Umbilical cord (tissue), 2 donors: Measurements from ENCODE around the gene CEP128. TPM values are rescaled to one million over a fixed set of nuclear protein-coding genes. Genes with fewer than 3 reads are reported as not detected.

ENCODE experiments used
- DNase-seq: peaks from one replicate; pipeline ENCODE4 v3.0.0-alpha.2; 2015; ENCODE audit warnings: low spot score
- total RNA-seq: library from RNA; depleted of rRNA; stranded (reverse); fragments of >200 nt; gene quantifications from one replicate; pipeline ENCODE4 v1.2.3, GENCODE V29; 2014; ENCODE audit warnings: low replicate concordance; ENCODE audit not compliant: insufficient read depth

CEP128 gene
- total RNA-seq, 1 donor from 2014 or later: 8.9 TPM

DNA sequence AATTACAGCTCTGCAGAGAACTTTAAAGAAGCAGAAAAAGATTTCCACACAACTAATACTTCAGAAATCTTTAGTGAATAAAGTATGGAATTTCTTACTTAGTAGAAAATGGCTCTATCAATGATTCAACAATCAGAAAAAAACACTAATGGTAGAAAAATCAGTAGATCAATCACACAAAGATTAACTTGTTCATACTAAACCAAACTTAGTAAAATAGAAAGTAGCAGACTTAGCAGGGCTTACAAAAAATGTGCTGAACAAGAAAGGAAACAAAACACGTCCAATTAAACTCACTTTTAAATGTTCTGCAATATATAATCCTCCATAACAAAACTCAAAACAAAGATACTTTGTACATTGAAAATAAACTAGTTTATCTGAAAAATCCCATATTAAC is 38.9 kb downstream of the CEP128 start:
- no peak for DNase-seq

DNA sequence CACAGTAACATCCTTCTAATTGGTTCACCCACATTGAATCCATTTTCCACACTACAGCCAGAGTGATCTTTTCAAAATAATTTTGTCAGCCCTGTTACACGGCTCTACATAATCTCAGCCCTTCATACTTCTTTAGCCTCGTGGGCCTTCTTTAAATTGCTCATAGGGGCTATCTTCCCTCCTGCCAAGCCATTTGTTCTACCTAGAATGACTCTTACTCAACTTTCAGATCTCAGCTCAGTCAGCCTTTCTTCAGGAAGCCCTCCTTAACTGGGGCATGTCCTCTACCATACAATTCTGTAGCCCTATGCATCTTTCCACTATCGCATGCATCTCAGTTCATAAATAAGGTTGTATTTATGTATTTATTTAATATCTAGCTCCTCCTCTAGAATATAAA is 39.7 kb downstream of the CEP128 start:
- no peak for DNase-seq

DNA sequence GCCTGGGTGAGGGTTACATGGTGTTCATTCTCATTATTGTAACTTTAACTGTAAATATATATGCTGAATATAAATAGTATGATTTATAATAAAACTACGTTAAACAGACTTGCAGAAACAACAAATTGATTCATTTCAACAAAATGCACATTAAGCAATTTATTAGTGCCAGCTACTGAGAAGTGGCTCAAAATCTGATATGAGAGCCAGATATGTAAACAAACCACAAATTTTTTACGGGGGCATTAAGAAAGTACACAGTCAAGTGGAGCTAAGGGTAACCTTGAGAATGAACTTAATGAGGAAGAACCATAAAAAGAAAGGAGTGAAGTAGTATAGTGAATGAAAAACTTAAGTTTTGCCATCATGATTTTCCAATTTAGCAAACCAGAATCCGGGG is 40.3 kb downstream of the CEP128 start:
- no peak for DNase-seq

DNA sequence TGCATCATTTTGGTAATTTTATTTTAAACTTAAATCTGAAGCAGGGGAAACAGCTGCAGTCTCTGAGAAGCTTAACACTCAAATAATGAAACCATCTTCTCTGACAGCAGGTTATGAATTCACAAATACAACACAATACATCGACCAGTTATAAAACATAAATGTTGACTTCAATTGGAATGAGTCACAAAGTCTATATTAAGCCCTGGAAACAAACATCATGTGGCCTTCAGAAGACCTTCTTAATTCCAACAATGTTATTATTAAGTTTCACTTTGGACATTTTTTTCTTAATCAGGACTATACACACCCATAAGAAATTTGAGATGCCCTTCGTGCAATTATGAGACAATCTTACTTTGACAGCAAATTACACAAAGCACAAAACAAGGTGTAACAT is 68.9 kb downstream of the CEP128 start:
- no peak for DNase-seq

DNA sequence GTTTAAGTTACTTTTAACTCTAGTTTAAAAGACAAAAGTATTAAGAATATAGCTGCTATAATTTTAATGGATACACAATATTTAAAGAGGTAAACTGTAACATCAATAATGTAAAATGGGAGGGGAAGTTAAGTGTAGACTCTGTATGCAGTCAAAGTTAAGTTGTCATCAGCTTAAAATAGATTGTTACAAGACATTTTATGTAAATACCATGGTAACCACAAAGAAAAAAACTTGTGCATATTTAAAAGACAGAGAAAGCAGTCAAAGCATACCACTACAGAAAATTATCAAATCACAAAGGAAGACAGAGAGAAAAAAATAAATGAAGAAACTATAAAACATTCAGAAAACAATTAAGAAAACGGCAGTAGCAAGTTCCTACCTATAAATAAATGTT is 73.3 kb downstream of the CEP128 start:
- no peak for DNase-seq

DNA sequence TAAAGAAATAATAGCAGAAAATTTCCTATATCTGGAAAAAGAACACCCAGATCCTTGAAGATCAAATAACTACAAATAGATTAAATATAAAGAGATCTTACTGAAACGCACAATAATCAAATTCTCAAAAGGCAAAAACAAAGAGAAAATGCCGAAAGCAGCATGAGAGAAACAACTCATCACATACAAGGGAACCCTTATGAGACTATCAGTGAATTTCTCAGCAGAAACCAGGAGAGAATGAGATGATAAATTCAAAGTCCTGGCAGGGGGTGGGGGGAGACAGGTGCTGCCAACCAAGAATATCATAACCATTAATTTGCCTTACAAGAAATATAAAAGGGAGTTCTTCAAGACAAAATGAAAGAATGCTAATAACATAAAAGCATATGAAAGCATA is 73.7 kb downstream of the CEP128 start:
- DNase-seq: no peak

DNA sequence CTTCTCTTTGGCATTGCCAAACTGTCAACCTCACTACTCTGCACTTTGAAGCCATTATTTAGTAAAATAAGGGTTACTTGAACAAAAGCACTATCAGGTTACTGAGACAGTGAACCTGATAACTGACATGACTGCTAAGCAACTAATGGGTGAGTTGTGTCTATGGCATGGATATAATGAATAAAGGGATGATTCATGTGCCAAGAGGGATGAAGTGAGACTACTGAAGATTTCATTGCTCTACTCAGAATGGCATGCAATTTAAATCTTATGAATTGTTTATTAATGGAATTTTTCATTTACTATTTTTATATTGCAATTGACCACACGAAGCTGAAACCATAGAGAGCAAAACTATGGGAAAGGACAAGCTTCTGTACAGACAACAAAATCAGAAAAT is 74.4 kb downstream of the CEP128 start:
- DNase-seq: no peak

DNA sequence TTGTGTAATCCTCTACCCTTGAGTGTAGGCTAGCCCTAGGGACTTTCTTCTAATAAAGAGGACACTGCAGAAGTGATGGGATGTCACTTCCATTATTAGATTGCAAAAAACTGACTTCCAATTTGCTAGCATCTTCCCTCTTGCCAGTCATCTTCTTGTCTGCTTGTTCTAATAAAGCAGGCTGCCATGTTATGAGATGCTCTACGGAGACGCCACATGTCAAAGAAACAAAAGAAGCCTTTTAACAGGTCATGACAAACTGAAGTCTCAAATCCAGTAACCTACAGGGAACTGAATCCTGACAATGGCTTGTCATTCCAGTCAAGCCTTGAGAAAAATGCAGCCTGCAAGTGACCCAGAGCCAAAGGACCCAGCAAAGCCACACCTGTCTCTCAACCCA is 76.0 kb downstream of the CEP128 start:
- no peak for DNase-seq

DNA sequence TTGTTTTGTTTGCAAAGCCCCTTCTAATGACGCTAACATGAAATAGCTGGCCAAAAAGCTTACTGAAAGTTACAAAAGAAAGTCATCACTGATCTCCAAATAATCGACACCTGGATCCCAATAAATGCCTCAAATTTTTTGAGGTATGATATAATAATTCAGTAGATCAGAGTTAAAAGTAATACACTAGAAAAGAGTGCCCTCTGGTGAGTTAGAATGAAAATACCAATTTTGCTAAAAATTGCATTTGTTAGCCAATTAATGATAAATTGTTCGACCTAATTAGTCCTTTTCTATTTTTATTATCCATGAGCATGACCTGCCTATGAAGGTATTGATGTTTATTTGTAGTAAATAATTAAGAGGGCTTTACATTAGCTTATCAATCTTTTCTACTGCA is 78.6 kb downstream of the CEP128 start:
- DNase-seq: no peak

DNA sequence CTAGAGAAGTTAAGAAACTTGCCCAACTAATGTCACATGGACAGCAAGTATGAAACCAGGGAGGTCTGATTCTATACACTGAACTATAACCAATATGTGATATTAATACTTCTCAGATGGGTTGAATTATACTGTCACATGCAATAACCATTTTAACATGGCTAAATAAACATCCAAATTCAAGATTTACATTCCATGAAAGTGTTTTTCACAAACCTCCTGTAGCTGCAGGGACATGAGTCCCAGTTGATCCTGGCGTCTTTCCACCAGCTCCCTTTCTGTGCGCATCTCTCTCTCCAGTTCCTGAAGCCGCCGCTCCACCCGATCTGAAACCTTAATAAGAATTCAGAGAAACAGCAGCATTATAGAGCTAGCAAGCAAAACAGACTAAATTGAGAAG is 79.0 kb downstream of the CEP128 start:
- no peak for DNase-seq

DNA sequence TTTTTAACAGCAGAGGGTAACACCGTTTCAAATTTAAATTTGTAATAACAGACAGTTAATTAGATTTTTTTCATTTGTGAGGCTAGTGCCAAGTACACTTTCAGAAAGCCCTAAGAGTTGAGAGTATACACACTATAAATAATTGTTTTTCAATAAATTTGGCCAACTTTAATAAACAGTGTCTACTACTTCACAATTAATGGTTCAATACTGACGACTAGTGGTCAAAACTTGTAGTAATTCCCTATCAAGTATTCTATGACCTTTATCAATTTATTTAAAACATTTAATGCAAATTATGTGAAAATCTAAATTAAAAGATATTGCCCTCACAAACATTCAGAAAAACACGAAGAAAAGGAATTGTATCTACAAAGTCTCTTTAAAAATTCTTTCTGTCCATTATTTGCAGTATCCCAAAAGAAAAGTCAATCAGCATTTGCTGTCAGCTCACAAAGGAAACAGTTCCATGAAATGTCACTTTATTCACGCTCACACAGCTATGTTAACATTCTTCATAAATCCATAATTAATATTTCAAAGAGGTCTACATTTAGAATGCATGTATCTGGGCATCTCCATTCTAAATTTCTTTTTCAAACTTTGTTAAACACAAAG is 91.2 kb downstream of the CEP128 start:
- DNase-seq: peak; percentile 32

DNA sequence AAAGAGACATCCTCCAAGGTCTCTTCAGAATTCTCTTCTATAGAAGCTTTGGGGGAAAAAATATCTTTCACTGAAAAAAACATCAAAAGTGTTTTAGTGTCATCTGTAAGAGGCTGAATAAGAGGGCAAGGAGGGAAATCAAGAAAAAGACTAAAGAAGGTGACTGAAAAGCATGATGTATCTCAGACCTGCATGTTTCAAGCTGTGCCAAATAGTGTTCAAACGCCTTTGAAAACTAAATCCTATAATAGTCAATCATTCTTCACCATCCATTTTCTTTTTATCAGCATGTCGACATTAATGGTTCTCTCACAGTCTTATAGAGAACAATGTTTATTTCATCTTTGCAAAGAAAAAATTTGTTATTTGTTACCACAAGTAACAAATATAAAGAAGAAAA is 94.5 kb downstream of the CEP128 start:
- no peak for DNase-seq

DNA sequence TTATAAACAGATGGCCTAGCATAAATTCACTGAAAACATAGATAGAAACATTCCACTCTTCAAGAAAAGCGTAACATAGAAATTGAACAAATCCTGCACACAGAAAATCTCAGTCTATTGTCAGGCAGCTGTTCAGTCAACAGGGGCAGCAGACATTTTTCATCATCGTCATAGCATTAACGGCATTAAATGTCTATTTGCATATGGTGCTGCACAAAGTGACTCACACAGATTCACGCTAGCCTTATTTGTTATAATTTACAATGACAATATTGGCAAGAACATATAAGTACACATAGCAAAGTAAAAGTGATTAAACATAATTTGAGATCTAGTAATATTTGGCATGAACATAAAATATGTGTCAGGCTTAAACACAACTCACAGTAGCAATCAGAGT is 95.7 kb downstream of the CEP128 start:
- DNase-seq: no peak

DNA sequence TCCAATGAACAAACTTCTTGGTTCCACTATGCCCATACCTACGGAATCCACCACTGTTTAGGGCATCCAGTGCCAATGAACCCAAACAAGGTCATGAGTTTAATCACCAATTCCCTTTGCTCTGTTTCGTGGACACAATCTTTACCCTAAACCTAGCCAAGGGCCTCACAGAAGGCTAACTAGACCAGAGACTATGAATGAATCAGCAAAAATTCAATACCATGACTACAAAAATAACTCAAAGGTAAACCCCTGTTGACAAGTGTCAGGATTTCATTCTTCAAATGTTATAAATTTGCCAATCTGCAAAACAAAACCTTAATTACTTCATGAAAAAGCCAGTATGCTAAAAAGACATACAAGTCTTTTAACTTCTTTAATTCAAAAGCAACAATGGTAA is 96.7 kb downstream of the CEP128 start:
- no peak for DNase-seq

DNA sequence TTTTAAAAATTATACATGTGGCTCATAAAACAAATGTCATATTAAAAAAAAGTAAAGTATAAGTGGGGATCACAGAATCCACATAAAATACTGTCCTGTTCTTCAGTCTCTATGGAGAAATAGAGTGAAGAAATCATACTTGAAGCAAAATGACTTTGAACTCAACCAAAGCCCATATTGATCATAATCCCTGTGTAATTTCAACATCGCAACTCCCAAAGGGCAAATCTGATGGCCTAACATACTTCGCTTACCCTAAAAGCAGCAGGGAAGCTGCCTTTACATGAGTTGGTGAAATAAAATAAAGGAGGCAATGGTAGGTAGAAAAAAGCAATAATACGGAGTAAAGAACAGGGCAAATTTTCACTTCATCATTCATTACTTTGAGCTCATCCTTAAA is 101.8 kb downstream of the CEP128 start:
- no peak for DNase-seq

DNA sequence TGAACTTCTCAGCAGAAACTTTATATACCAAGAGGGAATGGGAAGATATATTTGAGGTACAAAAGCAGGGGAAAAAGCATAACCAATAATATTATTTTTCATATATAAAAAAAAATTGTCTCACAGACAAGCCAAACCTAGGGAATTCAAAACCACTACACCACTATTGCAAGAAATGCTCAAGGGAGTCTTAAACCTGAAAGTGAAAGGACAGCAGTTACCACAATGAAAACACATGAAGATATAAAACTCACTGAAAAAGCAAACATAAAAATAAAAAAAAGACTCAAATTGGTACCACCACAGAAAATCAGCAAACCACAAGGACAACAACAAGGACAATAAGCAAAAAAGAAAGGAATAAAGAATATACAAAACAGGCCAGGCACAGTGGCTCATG is 131.9 kb downstream of the CEP128 start:
- no peak for DNase-seq

DNA sequence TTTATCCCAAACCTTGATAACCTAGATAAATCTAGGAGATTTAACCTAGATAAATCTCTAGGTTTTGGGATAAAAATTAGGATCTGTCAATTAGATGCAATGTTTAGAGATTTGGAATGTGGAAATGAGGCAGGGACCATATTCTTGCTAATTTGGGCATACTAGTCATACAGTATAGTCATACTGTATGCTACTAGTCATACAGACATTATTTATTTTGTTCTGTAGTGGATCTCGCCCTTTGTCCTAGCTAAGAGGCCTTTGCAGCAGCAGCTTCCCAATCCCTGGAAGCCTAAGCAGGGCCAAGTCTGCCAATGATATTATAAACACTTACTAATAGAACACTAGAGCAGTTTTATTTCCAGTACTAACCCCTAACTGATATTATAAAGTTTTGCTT is 136.4 kb downstream of the CEP128 start:
- no peak for DNase-seq

DNA sequence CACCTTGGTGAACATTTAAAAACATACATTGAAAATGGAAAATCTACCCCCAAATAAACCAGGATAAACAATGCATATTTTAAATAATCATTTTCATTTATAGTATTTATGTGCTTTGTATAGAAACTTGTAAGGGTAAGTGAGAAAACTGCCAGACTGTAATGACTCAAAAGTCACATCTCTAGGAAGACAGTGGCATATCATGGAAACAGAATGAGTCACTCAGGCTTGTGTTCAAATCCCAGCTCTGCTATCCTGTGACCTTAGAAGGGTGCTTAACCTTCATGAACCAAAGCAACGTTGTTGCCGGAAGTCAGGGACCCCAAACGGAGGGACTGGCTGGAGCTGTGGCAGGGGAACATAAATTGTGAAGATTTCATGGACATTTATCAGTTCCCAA is 142.7 kb downstream of the CEP128 start:
- no peak for DNase-seq

DNA sequence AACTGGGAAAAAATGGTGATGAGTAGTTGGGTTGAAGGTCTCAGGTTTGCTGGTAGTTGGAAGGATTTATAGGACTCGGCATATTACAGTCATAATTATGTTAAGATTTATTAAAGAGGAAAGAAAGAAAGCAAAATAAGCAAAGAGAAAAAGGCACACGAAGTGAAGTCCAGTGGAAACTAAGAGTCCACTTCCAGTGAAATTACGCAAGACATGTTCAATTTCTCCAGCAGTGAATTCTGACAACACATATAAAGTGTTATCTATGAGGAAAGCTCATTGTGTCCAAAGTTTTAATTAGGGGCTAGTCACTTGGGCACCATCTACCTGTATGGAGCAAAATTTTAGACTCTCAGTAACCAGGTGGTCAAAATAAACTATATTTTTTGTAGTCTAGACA is 143.3 kb downstream of the CEP128 start:
- no peak for DNase-seq

DNA sequence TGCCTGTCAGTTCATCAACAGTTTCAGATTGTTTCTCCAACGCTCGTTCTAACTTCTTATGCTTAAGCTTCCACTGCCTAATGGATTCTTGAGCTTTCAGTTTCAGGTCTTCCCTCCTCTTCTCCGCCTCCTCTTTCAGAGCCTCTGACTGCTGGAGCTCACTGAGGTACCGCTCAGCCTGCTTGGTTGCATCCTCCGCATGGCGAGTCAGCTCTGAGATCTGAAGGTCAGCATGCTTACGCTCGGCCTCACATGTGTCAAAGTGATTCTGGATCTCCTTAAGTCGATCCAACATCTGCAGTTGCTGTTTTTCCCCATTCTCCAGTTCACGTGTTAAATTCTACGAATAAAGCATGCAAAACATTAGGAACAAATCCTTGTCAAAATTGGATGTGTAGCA is 148.8 kb downstream of the CEP128 start:
- no peak for DNase-seq

DNA sequence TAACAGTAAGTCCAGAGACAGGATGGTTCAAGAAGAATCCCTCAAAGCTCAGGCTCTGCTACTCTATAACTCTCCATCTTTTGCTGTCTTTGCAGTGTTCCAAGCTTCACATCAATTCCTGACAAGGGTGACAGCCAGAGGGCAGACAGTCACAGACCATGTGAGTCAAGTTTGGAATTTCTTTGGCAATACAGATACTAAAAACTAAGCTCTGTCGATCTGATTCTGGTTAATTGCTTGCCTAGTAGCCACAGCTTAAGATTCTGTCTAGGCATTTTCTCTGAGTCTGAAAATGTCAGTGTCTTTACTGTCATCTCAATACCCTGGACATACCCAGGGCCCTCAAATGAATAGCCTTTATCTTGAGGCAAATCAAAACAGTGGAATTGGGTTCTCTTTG is 153.7 kb downstream of the CEP128 start:
- no peak for DNase-seq

DNA sequence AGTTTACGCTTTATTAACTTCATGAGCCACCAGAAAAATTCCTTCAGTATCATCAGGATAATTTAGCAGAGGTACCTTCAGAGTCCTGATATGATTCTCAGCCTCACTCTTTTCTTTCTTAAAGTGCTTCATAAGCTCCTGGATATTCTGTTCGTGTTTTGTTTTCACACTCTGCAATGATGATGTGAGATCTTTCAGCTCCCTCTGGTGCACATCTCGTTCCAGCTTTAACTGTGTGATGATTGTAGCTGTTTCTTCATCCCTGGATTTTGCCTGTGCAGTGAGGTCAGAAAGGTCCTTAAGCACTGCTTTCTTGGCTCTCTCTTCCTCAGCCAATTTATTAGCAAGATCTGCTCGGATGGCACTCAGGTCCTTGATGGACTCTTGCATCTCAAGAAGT is 156.7 kb downstream of the CEP128 start:
- DNase-seq: peak; percentile 32

DNA sequence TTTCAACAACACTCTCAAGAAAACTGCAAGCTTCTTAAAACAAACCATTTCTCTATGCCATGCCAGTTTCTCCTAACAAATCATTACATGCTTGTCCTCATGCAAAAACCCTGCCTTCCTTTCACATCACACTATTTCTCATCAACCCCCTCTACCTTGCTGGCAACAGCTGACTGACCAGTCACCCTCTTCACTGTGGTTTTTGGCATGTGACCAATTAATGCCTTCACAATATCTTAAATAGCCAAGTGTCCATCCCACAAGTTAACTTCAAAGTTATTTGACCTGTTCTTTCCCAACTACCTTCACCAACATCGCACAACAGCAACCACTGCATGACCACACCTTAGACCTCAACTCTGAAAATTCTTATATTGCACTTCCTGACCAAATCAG is 159.6 kb downstream of the CEP128 start:
- no peak for DNase-seq

DNA sequence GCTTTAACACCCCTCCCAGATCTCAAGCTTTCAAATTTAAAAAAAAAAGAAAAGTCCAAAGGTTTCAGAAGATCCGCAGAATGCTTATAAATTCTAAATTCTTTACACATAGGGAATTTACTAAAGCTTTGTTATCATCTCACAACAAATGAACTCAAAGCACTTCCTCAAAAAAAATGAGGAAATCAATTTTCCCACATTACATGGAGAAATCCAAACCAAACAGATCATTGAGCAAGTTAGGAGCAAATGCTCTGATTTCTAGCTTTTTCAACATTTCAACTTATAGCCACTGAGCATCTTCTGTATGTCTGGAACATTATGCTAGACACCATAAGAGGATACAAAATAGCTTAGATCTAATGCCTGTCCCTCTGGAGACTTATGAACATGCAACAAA is 161.0 kb downstream of the CEP128 start:
- no peak for DNase-seq

DNA sequence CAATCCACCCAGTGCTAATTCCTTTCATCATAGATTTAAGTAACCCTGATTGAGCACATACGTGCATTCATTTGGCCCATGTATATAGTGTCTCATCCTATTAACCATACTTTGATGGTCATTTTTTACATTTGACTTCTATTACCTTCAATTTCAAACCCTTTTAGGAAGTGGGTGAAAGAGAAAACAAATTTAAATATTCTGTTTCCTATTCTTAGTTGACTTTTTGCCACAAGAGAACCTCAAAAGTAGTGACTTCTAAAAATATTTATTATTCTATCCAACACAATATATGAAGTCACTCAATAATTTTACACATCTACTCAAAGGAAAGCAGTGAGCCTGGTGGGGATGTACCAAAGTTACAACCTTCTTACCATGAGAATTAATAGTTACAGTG is 164.9 kb downstream of the CEP128 start:
- DNase-seq: no peak
